Spleen (tissue), 7 donors: ENCODE measurements around the gene ASB10.

ENCODE experiments used
- POLR2A ChIP-seq, 3 donors: fragments of 450-650 bp; IDR thresholded peaks; one replicate each; pipeline ENCODE4 v1.5.1; 2017; ENCODE audit warnings: antibody characterized with exemption in 3 of 3, mild to moderate bottlenecking in 1 of 3
- TF ChIP-seq, protein P1 (sequence below), 11 experiments: fragments of 200-600 bp in 7 of 11; fragments of 450-650 bp in 4 of 11; sonication (generic) in 4 of 11; IDR thresholded peaks in 8 of 11; conservative IDR thresholded peaks in 3 of 11; 1 replicate in 7 of 11; 2 replicates in 4 of 11; pipeline versions ENCODE4 v1.4.0 to v1.8.0; 2016 to 2021; ENCODE audit warnings: antibody characterized with exemption in 11 of 11, inconsistent platforms in 4 of 11, mild to moderate bottlenecking in 1 of 11
- donor health status: DM: no; HTN: no; CAD: no; lungs with moderate emphysema.
- donor health status: DM: no; HTN: no; CAD: no.
- donor health status: DM: no; HTN: no; CAD: no.

DNA sequence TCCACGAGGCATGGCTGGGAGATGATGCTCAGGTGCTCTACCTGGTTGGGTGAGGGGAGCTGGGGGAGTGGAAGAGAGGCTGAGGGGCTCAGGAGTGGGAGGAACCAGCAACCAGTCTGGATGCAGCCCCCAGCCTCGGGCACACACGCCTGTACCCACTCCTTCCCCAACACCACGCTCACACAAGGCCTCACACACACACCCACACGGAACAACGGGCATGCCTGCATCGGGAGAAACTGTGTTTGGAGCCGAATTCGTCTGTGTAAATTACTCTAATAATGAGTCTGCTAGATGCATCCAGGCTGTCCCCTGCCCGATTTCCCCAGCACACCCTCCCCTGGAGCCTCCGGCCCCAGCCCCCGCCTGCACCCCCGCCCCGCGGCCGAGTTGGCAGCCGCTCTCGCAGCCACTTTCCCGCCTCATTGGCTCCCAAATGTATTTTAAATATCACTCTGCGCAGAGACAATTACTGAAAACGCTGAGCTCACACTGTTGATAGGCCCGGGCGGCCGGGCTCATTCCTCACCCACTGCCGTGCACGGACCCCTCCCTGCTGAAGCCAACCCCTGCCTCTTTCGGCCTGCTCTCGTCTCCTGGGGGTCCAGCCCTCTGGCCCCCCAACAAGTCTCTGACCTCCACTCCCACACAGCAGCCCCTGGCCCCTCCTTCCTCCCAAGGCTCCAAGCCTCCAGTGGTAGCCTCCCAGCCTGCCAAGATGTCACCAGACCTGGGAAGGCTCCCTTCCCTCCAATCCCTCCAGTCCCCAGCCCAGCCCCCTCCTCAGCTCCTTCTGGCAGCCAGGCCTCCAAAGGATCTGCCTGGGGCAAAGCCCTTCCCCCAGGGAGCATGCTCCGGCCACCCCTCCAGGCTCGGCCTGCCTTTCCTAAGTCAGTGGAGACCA is 12.1 kb upstream of the ASB10 start:
- TF ChIP-seq, protein P1, sequence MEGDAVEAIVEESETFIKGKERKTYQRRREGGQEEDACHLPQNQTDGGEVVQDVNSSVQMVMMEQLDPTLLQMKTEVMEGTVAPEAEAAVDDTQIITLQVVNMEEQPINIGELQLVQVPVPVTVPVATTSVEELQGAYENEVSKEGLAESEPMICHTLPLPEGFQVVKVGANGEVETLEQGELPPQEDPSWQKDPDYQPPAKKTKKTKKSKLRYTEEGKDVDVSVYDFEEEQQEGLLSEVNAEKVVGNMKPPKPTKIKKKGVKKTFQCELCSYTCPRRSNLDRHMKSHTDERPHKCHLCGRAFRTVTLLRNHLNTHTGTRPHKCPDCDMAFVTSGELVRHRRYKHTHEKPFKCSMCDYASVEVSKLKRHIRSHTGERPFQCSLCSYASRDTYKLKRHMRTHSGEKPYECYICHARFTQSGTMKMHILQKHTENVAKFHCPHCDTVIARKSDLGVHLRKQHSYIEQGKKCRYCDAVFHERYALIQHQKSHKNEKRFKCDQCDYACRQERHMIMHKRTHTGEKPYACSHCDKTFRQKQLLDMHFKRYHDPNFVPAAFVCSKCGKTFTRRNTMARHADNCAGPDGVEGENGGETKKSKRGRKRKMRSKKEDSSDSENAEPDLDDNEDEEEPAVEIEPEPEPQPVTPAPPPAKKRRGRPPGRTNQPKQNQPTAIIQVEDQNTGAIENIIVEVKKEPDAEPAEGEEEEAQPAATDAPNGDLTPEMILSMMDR (IDR thresholded peaks at IDR 0.05 in 8 of 11, conservative IDR thresholded peaks at IDR 0.05 in 3 of 11) = no peak
- TF ChIP-seq POLR2A (IDR thresholded peaks at IDR 0.05) = no peak
